ENCODE data around the gene DNM3.

Gene DNM3

GRCh38 chr1:171919891-171920887, 78.9 kb downstream of the DNM3 start:
- DNase-seq (ENCODE audit: low read depth, low spot score), result no peak

- no peak for DNase-seq (ENCODE audit: low read depth, low spot score)
Observed at GRCh38 chr1:171922999-171923398, 81.7 kb downstream of the DNM3 start.

GRCh38 chr1:171929121-171929520, 87.8 kb downstream of the DNM3 start:
- no peak for DNase-seq (ENCODE audit: low read depth, low spot score)

GRCh38 chr1:171931752-171932151, 90.5 kb downstream of the DNM3 start:
- no peak for DNase-seq (ENCODE audit: low read depth, low spot score)

GRCh38 chr1:171934664-171935063, 93.4 kb downstream of the DNM3 start:
- DNase-seq (ENCODE audit: low read depth, low spot score), result no peak

- DNase-seq (ENCODE audit: low read depth, low spot score), result no peak
Observed at GRCh38 chr1:171935086-171935485, 93.8 kb downstream of the DNM3 start.

GRCh38 chr1:171935664-171936063, 94.4 kb downstream of the DNM3 start:
- no peak for DNase-seq (ENCODE audit: low read depth, low spot score)

GRCh38 chr1:171937938-171938337, 96.6 kb downstream of the DNM3 start:
- no peak for DNase-seq (ENCODE audit: low read depth, low spot score)

- DNase-seq (ENCODE audit: low read depth, low spot score), result no peak
Observed at GRCh38 chr1:171939740-171940139, 98.4 kb downstream of the DNM3 start.

- DNase-seq (ENCODE audit: low read depth, low spot score), result no peak
Observed at GRCh38 chr1:171940368-171940767, 99.1 kb downstream of the DNM3 start.

- no peak for DNase-seq (ENCODE audit: low read depth, low spot score)
Observed at GRCh38 chr1:171941920-171942319, 100.6 kb downstream of the DNM3 start.

- DNase-seq (ENCODE audit: low read depth, low spot score), result no peak
Observed at GRCh38 chr1:171943973-171944561, 102.8 kb downstream of the DNM3 start.

- DNase-seq (ENCODE audit: low read depth, low spot score), result no peak
Observed at GRCh38 chr1:171948511-171948910, 107.2 kb downstream of the DNM3 start.

GRCh38 chr1:171949316-171949715, 108.0 kb downstream of the DNM3 start:
- no peak for DNase-seq (ENCODE audit: low read depth, low spot score)

- DNase-seq (ENCODE audit: low read depth, low spot score), result no peak
Observed at GRCh38 chr1:171953835-171954234, 112.5 kb downstream of the DNM3 start.

- no peak for DNase-seq (ENCODE audit: low read depth, low spot score)
Observed at GRCh38 chr1:171954361-171954760, 113.1 kb downstream of the DNM3 start.

- no peak for DNase-seq (ENCODE audit: low read depth, low spot score)
Observed at GRCh38 chr1:171961861-171962260, 120.6 kb downstream of the DNM3 start.

- DNase-seq (ENCODE audit: low read depth, low spot score), result no peak
Observed at GRCh38 chr1:171963762-171964161, 122.5 kb downstream of the DNM3 start.

GRCh38 chr1:171965777-171966176, 124.5 kb downstream of the DNM3 start:
- DNase-seq (ENCODE audit: low read depth, low spot score), result no peak

GRCh38 chr1:171966426-171967220, 125.3 kb downstream of the DNM3 start:
- no peak for DNase-seq (ENCODE audit: low read depth, low spot score)

GRCh38 chr1:171969226-171969625, 127.9 kb downstream of the DNM3 start:
- no peak for DNase-seq (ENCODE audit: low read depth, low spot score)

- DNase-seq (ENCODE audit: low read depth, low spot score), result no peak
Observed at GRCh38 chr1:171969813-171970212, 128.5 kb downstream of the DNM3 start.

All from smooth muscle cell of the brain vasculature (primary cell).